Heart left ventricle (tissue), 13 donors: ENCODE results near the gene CCDC192.

Experiments
- POLR2A ChIP-seq, 2 donors: fragments of 450-650 bp; IDR thresholded peaks; one replicate each; pipeline ENCODE4 v1.6.1; 2017; ENCODE audit warnings: antibody characterized with exemption in 2 of 2, mild to moderate bottlenecking in 2 of 2, moderate library complexity in 2 of 2
- TF ChIP-seq, protein P1 (sequence below), 12 donors: fragments of 200-600 bp; sonication (generic) in 4 of 12; IDR thresholded peaks; one replicate each; pipeline versions ENCODE4 v1.5.0 to v1.8.0; 2018 to 2022; ENCODE audit warnings: antibody characterized with exemption in 12 of 12, mild to moderate bottlenecking in 5 of 12
- donor health status: ischemic (EF 13 %, LVEDD 7.1; RV severe dilation, severe dysfunction).
- donor health status: DM: no; HTN: yes; CAD: no.
- donor health status: DM: no; HTN: no; CAD: no.
- donor health status: ischemic (EF 25% LVEDD 6.9; RV normal size, moderate dysfunction).
- donor health status: ischemic (EF 25% LVEDD 5.7; RV mildly dilated, moderate dysfunction).
- donor health status: ischemic (EF 35%, LVEDD 5.7; RV mildly dilated, moderate dysfunction).
- donor health status: nonischemic (EF 11% LVEDD 7.7; RV severe dilation, severe dysfunction).
- donor health status: DM: yes; HTN: yes; CAD: no.
- donor health status: PGD.
- donor health status: ischemic (EF 29% LVEDD 5.4; RV normal size, mild dysfunction).
- donor health status: nonischemic (EF 23%, LVEDD 6.1; RV moderate dilation, normal function).

DNA sequence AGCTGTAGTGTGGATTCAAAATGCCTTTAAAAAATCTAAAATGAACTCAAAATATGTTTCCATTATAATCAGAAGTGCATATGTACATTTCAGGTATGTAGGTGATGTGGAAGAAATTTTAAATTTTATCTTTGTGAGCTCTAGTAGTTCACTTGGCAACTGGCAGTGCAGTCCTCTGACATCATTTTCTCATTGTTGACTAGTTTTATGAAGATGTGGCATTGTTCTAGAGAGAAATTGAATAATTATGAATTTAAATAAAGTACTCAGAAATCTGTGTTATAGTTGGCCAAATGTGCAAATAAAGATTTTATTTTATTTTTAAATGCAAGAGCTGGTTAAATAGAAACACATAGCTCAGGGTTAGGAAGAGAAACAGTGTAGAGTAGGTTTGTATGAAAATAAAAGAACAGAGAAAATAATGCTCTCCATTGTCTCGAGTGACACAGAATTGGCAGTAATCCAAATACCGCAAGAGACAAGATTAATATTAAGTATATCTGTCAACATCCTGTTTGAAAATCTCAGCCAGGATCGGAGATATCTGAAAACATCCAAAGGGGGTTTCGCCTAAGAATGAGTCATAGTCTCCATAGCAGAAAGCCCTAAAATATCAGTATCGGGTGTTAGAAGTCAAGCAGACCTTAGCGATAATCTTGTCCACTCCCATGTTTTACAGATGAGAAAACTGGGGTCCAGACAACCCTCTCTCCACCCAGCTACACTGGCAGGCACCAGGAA is 189.4 kb downstream of the CCDC192 start:
- TF ChIP-seq, protein P1, sequence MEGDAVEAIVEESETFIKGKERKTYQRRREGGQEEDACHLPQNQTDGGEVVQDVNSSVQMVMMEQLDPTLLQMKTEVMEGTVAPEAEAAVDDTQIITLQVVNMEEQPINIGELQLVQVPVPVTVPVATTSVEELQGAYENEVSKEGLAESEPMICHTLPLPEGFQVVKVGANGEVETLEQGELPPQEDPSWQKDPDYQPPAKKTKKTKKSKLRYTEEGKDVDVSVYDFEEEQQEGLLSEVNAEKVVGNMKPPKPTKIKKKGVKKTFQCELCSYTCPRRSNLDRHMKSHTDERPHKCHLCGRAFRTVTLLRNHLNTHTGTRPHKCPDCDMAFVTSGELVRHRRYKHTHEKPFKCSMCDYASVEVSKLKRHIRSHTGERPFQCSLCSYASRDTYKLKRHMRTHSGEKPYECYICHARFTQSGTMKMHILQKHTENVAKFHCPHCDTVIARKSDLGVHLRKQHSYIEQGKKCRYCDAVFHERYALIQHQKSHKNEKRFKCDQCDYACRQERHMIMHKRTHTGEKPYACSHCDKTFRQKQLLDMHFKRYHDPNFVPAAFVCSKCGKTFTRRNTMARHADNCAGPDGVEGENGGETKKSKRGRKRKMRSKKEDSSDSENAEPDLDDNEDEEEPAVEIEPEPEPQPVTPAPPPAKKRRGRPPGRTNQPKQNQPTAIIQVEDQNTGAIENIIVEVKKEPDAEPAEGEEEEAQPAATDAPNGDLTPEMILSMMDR (IDR thresholded peaks at IDR 0.05) = no peak
- no peak for TF ChIP-seq POLR2A (IDR thresholded peaks at IDR 0.05)
